K562 (cell line): ENCODE data around the gene OR6V1.

Experiments used
- HMG20B ChIP-seq: fragments of 250-450 bp; sonication (Bioruptor Pico); IDR thresholded peaks from 2 replicates; pipeline ENCODE4 v1.5.0; 2021; ENCODE audit warnings: mild to moderate bottlenecking
- NR1H2 ChIP-seq: sonication (generic); formaldehyde crosslinking; IDR thresholded peaks from 2 replicates; pipeline ENCODE4 v1.4.0; 2020; ENCODE audit warnings: mild to moderate bottlenecking, missing genetic modification reagents
- ZNF717 ChIP-seq: fragments of 250-450 bp; sonication (Bioruptor Pico); IDR thresholded peaks from 2 replicates; pipeline ENCODE4 v1.5.0; 2021
- TF ChIP-seq, protein P1 (sequence below), 3 experiments: IDR thresholded peaks in 2 of 3; conservative IDR thresholded peaks in 1 of 3; 2 replicates each; pipeline ENCODE4 v1.5.1; 2011 to 2012; ENCODE audit warnings: low read length in 3 of 3, mild to moderate bottlenecking in 3 of 3, control low read depth in 2 of 3, improper control_type of control experiment in 1 of 3, inconsistent platforms in 1 of 3, low read depth in 1 of 3, mixed read lengths in 1 of 3, moderate library complexity in 1 of 3; ENCODE audit not compliant: insufficient read depth in 2 of 3

GRCh38 chr7:143012001-143012400, 40.1 kb upstream of the OR6V1 start:
- TF ChIP-seq HMG20B (CRISPR knock-in tag) (no peak), ZNF717 (no peak), NR1H2 (CRISPR knock-in tag) (no peak)
- TF ChIP-seq, protein P1, sequence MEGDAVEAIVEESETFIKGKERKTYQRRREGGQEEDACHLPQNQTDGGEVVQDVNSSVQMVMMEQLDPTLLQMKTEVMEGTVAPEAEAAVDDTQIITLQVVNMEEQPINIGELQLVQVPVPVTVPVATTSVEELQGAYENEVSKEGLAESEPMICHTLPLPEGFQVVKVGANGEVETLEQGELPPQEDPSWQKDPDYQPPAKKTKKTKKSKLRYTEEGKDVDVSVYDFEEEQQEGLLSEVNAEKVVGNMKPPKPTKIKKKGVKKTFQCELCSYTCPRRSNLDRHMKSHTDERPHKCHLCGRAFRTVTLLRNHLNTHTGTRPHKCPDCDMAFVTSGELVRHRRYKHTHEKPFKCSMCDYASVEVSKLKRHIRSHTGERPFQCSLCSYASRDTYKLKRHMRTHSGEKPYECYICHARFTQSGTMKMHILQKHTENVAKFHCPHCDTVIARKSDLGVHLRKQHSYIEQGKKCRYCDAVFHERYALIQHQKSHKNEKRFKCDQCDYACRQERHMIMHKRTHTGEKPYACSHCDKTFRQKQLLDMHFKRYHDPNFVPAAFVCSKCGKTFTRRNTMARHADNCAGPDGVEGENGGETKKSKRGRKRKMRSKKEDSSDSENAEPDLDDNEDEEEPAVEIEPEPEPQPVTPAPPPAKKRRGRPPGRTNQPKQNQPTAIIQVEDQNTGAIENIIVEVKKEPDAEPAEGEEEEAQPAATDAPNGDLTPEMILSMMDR (IDR thresholded peaks at IDR 0.05 in 2 of 3, conservative IDR thresholded peaks at IDR 0.05 in 1 of 3; ENCODE audit: insufficient read depth in 2 of 3, low read depth in 1 of 3, low read length in 3 of 3): no peak
